HFF-Myc (cell line): Measurements from ENCODE around the gene TOX2.

ENCODE experiments used
- DNase-seq: peaks from one replicate; pipeline ENCODE4 v3.0.0-alpha.2; 2011; ENCODE audit warnings: low read depth; ENCODE audit errors: extremely low read depth
- H3K4me3 ChIP-seq: replicated peaks from 2 replicates; pipeline ENCODE4 v1.5.1; 2011; ENCODE audit warnings: low read depth, mild to moderate bottlenecking, control low read depth, low read length
- CTCF ChIP-seq: IDR thresholded peaks from 2 replicates; pipeline ENCODE4 v1.5.1; 2012; ENCODE audit warnings: mild to moderate bottlenecking, low read depth, low read length, control low read depth; ENCODE audit errors: missing control alignments

The TOX2 gene

GRCh38 chr20:43960231-43960630 is 45.6 kb downstream of the TOX2 start:
- no peak for DNase-seq
- no peak overlapping the region for H3K4me3 ChIP-seq
- no peak for TF ChIP-seq CTCF

- DNase-seq = no peak
- no peak for TF ChIP-seq CTCF
- H3K4me3 ChIP-seq = no peak overlapping the region
Observed at GRCh38 chr20:43961116-43961515, 46.5 kb downstream of the TOX2 start.

- H3K4me3 ChIP-seq = no peak overlapping the region
- no peak for TF ChIP-seq CTCF
- DNase-seq = no peak
Observed at GRCh38 chr20:43961541-43962471, 47.2 kb downstream of the TOX2 start.

- no peak for DNase-seq
- no peak overlapping the region for H3K4me3 ChIP-seq
- TF ChIP-seq CTCF = no peak
Observed at GRCh38 chr20:43962530-43962929, 47.9 kb downstream of the TOX2 start.

GRCh38 chr20:43963233-43963632 is 48.6 kb downstream of the TOX2 start:
- no peak overlapping the region for H3K4me3 ChIP-seq
- DNase-seq = no peak
- no peak for TF ChIP-seq CTCF

- no peak for DNase-seq
- H3K4me3 ChIP-seq = no peak overlapping the region
- no peak for TF ChIP-seq CTCF
Observed at GRCh38 chr20:43963872-43964791, 49.5 kb downstream of the TOX2 start.
